K562 (cell line): ENCODE results near the gene TUBG2. TPM values are rescaled to one million over a fixed set of nuclear protein-coding genes. Genes with fewer than 3 reads are reported as not detected.

Experiments
- ATAC-seq: fragments of 200-7000 bp; cut with Tn5 transposase; 3 replicates; pipeline ENCODE4 v1.9.1; 2020; ENCODE audit warnings: moderate library complexity
- BruUV-seq: library from RNA; stranded (reverse); fragments of 400-500 nt; replicated peaks from 2 replicates; lab custom pipeline; 2021; lab: Mats Ljungman, UMichigan
- CTCF ChIA-PET: fragments of 300-600 bp; formaldehyde crosslinking; extraction: SDS; loops from one replicate; lab custom pipeline; 2021; ENCODE audit warnings: low intra/inter-chr PET ratio; lab: Yijun Ruan, JAX
- POLR2A ChIA-PET: fragments of 300-600, 350-650 bp; sonication (Branson Sonifier 250); formaldehyde crosslinking; extraction: SDS; loops from one replicate; lab custom pipeline; 2021; ENCODE audit warnings: antibody characterized with exemption, inconsistent platforms; lab: Yijun Ruan, JAX
- DNase-seq, 4 experiments: peaks; one replicate each; pipeline versions ENCODE4 v3.0.0 to v3.0.0-alpha.2; 2011 to 2018; ENCODE audit warnings: low spot score in 3 of 4, mixed read lengths in 3 of 4; ENCODE audit errors: extremely low read depth in 1 of 4
- FAIRE-seq: peaks from 2 replicates; lab custom pipeline; 2011; peaks lifted over from hg19 to GRCh38; lab: Jason Lieb, UNC
- H2AFZ ChIP-seq: 2 replicates; pipeline ENCODE4 v1.6.0; 2011; ENCODE audit warnings: low read depth, low read length, control low read depth, inconsistent platforms
- H3K27ac ChIP-seq: fragments of 200-600 bp; 3 replicates; pipeline ENCODE4 v1.8.0; 2011; ENCODE audit warnings: low read depth, mild to moderate bottlenecking, control low read depth, inconsistent platforms, low read length, moderate library complexity, mixed read lengths; ENCODE audit errors: extremely low read depth
- H3K27me3 ChIP-seq, 2 experiments: fragments of 300-600 bp in 1 of 2; 2 replicates in 1 of 2; 3 replicates in 1 of 2; pipeline versions ENCODE4 v1.6.0 to v1.8.0; 2011; ENCODE audit warnings: inconsistent platforms in 2 of 2, low read length in 2 of 2, mild to moderate bottlenecking in 1 of 2, mixed read lengths in 1 of 2, moderate library complexity in 1 of 2; ENCODE audit not compliant: control insufficient read depth in 2 of 2, insufficient read depth in 2 of 2
- H3K36me3 ChIP-seq: fragments of 300-600 bp; 3 replicates; pipeline ENCODE4 v1.8.0; 2011; ENCODE audit warnings: mild to moderate bottlenecking, low read length, inconsistent platforms; ENCODE audit not compliant: control insufficient read depth, insufficient read depth
- H3K4me1 ChIP-seq, 2 experiments: fragments of 200-600 bp in 1 of 2; replicated peaks in 1 of 2; 2 replicates in 1 of 2; 3 replicates in 1 of 2; pipeline versions ENCODE4 v1.5.1 to v1.8.0; 2011; ENCODE audit warnings: inconsistent platforms in 2 of 2, low read length in 2 of 2, mild to moderate bottlenecking in 1 of 2, mixed read lengths in 1 of 2, moderate library complexity in 1 of 2; ENCODE audit not compliant: control insufficient read depth in 2 of 2, insufficient read depth in 2 of 2
- H3K4me2 ChIP-seq: 2 replicates; pipeline ENCODE4 v1.6.1; 2011; ENCODE audit warnings: low read length, control low read depth, inconsistent platforms, mixed read lengths; ENCODE audit not compliant: insufficient read depth
- H3K4me3 ChIP-seq: fragments of 200-600 bp; sonication (generic), shearing (Covaris generic); 2 replicates; pipeline ENCODE4 v1.5.1; 2016; ENCODE audit warnings: control low read depth, inconsistent platforms
- H3K79me2 ChIP-seq: fragments of 200-600 bp; 3 replicates; pipeline ENCODE4 v1.8.0; 2011; ENCODE audit warnings: low read length, inconsistent platforms; ENCODE audit not compliant: control insufficient read depth, insufficient read depth
- H3K9ac ChIP-seq, 2 experiments: 2 replicates each; pipeline versions ENCODE4 v1.6.0 to v1.6.1; 2011; ENCODE audit warnings: low read depth in 2 of 2, low read length in 2 of 2, control low read depth in 1 of 2, inconsistent platforms in 1 of 2, mild to moderate bottlenecking in 1 of 2, mixed read lengths in 1 of 2; ENCODE audit not compliant: insufficient read depth in 1 of 2
- H3K9me1 ChIP-seq: one replicate; pipeline ENCODE4 v1.6.0; 2011; ENCODE audit warnings: inconsistent platforms, mild to moderate bottlenecking, low read length, moderate library complexity; ENCODE audit not compliant: control insufficient read depth, insufficient read depth
- H3K9me3 ChIP-seq: replicated peaks from 2 replicates; pipeline ENCODE4 v1.5.1; 2011; ENCODE audit warnings: low read depth, low read length, inconsistent platforms; ENCODE audit not compliant: control insufficient read depth, insufficient read depth
- H4K20me1 ChIP-seq: replicated peaks from 2 replicates; pipeline ENCODE4 v1.6.1; 2011; ENCODE audit warnings: low read length, inconsistent platforms, mixed read lengths; ENCODE audit not compliant: control insufficient read depth, insufficient read depth
- ATF1 ChIP-seq, 2 experiments: fragments of 450-650 bp in 1 of 2; IDR thresholded peaks; 2 replicates each; pipeline ENCODE4 v1.6.1; 2016; ENCODE audit warnings: missing compliant biosample characterization in 1 of 2, missing genetic modification characterization in 1 of 2
- CHD4 ChIP-seq: fragments of 200-600 bp; sonication (generic); IDR thresholded peaks from 3 replicates; pipeline ENCODE4 v1.6.1; 2012; ENCODE audit warnings: low read depth, mild to moderate bottlenecking, mixed read lengths, low read length, inconsistent platforms; ENCODE audit not compliant: insufficient read depth, insufficient replicate concordance, poor library complexity, severe bottlenecking
- KDM1A ChIP-seq, 2 experiments: fragments of 450-650 bp; IDR thresholded peaks; 2 replicates each; pipeline ENCODE4 v1.6.1; 2016; ENCODE audit warnings: mild to moderate bottlenecking in 2 of 2
- MEF2D ChIP-seq: conservative IDR thresholded peaks from 2 replicates; pipeline ENCODE4 v1.6.1; 2016; ENCODE audit warnings: low read depth, missing genetic modification characterization, missing compliant biosample characterization
- SMAD3 ChIP-seq: fragments of 450-650 bp; formaldehyde crosslinking; conservative IDR thresholded peaks from 2 replicates; pipeline ENCODE4 v1.4.0; 2020; ENCODE audit warnings: mild to moderate bottlenecking
- ZNF445 ChIP-seq: fragments of 250-450 bp; sonication (Bioruptor Pico); IDR thresholded peaks from 2 replicates; pipeline ENCODE4 v1.4.0; 2020; ENCODE audit warnings: low read depth, mild to moderate bottlenecking, moderate library complexity
- ZNF766 ChIP-seq: fragments of 200-800 bp; sonication (Bioruptor generic); conservative IDR thresholded peaks from 2 replicates; pipeline ENCODE4 v1.6.1; 2016; ENCODE audit warnings: missing genetic modification characterization, missing compliant biosample characterization
- WGBS: fragments of 100-300 bp; shearing (Covaris generic); methylation state at CpG from one replicate; pipeline ENCODE4 v1.1.6; 2016; ENCODE audit warnings: low coverage, mixed read lengths; ENCODE audit not compliant: insufficient coverage; ENCODE audit errors: missing lambda C conversion rate; 5-methylcytosine and 5-hydroxymethylcytosine counted together
- in situ Hi-C: fragments of 300-500 bp; cut with MboI; formaldehyde crosslinking; loops from 4 replicates; pipeline ENCODE4 v1.15.0; 2018; ENCODE audit warnings: inconsistent platforms, mixed read lengths
- intact Hi-C: fragments of 100-400 bp; cut with micrococcal nuclease; formaldehyde crosslinking; loops from 2 replicates; pipeline ENCODE4 v1.14.2; 2022
- polyA plus RNA-seq, 8 experiments: library from polyadenylated mRNA; depleted of rRNA in 4 of 8; stranded (reverse) in 5 of 8; unstranded in 3 of 8; fragments of >200 nt; fragmentation: Nextera tagmentation in 2 of 8; fragmentation: Illumina TruSeq in 1 of 8; extraction: Ambion mirVana in 2 of 8; extraction: Trizol in 1 of 8; gene quantifications; 2 replicates each; pipeline versions ENCODE4 v1.2.1 to v1.2.3, GENCODE V29; 2011 to 2014; ENCODE audit warnings: inconsistent platforms in 1 of 8, missing spikeins in 1 of 8
- total RNA-seq, 7 experiments: library from RNA; depleted of rRNA in 6 of 7; stranded (reverse); fragments of >200 nt in 6 of 7; fragmentation: Illumina TruSeq in 2 of 7; extraction: Trizol in 2 of 7; gene quantifications; 2 replicates each; pipeline versions ENCODE4 v1.2.1 to v1.2.3, GENCODE V29; 2011 to 2021; ENCODE audit warnings: low replicate concordance in 1 of 7
- TF ChIP-seq, protein P1 (sequence below): fragments of 250-450 bp; sonication (Bioruptor Pico); IDR thresholded peaks from 2 replicates; pipeline ENCODE4 v1.5.0; 2021; ENCODE audit warnings: mild to moderate bottlenecking, borderline replicate concordance
- TF ChIP-seq, protein P2 (sequence below): fragments of 250-450 bp; sonication (Bioruptor Pico); IDR thresholded peaks from 2 replicates; pipeline ENCODE4 v1.8.0; 2022; ENCODE audit warnings: inconsistent platforms
- TF ChIP-seq, protein P3 (sequence below): fragments of 450-650 bp; conservative IDR thresholded peaks from 2 replicates; pipeline ENCODE4 v1.6.1; 2016; ENCODE audit warnings: missing genetic modification characterization, low read depth, mild to moderate bottlenecking, missing compliant biosample characterization, moderate library complexity

TUBG2 gene
- total and polyA plus RNA-seq, 9 of the 15 experiments (the other 6 are each of a cell fraction or from before 2014, with no cell fraction given) = 0.09 to 0.80 (median 0.24) TPM; not detected in 2

DNA sequence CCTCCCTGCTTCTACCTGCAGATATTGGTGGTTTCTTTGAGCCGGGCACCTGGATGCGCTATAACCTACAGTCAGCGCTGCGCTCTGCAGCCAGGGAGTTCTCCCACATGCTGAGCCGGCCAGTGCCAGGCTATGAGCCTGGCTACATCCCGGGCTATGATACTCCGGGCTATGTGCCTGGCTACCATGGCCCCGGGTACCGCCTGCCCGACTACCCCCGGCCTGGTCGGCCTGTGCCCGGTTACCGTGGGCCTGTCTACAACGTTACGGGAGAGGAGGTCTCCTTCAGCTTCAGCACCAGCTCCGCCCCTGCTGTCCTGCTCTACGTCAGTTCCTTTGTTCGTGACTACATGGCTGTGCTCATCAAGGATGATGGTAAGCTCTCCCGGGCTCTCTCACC is 36.4 kb downstream of the TUBG2 start (continued):
- TF ChIP-seq, protein P1, sequence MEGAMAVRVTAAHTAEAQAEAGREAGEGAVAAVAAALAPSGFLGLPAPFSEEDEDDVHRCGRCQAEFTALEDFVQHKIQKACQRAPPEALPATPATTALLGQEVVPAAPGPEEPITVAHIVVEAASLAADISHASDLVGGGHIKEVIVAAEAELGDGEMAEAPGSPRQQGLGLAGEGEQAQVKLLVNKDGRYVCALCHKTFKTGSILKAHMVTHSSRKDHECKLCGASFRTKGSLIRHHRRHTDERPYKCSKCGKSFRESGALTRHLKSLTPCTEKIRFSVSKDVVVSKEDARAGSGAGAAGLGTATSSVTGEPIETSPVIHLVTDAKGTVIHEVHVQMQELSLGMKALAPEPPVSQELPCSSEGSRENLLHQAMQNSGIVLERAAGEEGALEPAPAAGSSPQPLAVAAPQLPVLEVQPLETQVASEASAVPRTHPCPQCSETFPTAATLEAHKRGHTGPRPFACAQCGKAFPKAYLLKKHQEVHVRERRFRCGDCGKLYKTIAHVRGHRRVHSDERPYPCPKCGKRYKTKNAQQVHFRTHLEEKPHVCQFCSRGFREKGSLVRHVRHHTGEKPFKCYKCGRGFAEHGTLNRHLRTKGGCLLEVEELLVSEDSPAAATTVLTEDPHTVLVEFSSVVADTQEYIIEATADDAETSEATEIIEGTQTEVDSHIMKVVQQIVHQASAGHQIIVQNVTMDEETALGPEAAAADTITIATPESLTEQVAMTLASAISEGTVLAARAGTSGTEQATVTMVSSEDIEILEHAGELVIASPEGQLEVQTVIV (CRISPR knock-in tag) = no peak
- TF ChIP-seq ZNF445 (no peak), SMAD3 (CRISPR knock-in tag) (no peak), ZNF766 (CRISPR knock-in tag) (no peak)

GRCh38 chr17:42697108-42697811 is 38.2 kb downstream of the TUBG2 start:
- Histone ChIP-seq H3K9ac (no peak overlapping the region), H4K20me1 (no peaks in the 10 kb centered on the region), H3K9me3 (no peaks in the 10 kb centered on the region), H3K27me3 (no peaks in the 10 kb centered on the region), H3K9me1 (no peaks in the 10 kb centered on the region), H3K79me2 (no peaks in the 10 kb centered on the region), H3K36me3 (peaks cover 15% of the 10 kb centered on the region), H3K4me1 (peaks cover 28 to 38% of the 10 kb centered on the region in 2 experiments), H3K27ac (no peak overlapping the region; the same call in 2 of the 3 replicates), H2AFZ (no peak overlapping the region), H3K4me3 (no peak overlapping the region), H3K4me2 (no peak overlapping the region)
- 94% methylated on average over 11 of the region's 19 CpGs for WGBS
- FAIRE-seq (no peak), DNase-seq (no peak), ATAC-seq (no peak)
- ChIA-PET CTCF (no interaction called here), POLR2A (interaction anchor here (1.0 to 1.5 kb wide), 3 partner anchors 10 to 17 kb away, joined by 3 to 7 read pairs (median 3); no protein-coding TSS in a partner anchor)
- TF ChIP-seq, protein P2, sequence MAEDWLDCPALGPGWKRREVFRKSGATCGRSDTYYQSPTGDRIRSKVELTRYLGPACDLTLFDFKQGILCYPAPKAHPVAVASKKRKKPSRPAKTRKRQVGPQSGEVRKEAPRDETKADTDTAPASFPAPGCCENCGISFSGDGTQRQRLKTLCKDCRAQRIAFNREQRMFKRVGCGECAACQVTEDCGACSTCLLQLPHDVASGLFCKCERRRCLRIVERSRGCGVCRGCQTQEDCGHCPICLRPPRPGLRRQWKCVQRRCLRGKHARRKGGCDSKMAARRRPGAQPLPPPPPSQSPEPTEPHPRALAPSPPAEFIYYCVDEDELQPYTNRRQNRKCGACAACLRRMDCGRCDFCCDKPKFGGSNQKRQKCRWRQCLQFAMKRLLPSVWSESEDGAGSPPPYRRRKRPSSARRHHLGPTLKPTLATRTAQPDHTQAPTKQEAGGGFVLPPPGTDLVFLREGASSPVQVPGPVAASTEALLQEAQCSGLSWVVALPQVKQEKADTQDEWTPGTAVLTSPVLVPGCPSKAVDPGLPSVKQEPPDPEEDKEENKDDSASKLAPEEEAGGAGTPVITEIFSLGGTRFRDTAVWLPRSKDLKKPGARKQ (CRISPR knock-in tag) = no peak
- TF ChIP-seq, protein P3, sequence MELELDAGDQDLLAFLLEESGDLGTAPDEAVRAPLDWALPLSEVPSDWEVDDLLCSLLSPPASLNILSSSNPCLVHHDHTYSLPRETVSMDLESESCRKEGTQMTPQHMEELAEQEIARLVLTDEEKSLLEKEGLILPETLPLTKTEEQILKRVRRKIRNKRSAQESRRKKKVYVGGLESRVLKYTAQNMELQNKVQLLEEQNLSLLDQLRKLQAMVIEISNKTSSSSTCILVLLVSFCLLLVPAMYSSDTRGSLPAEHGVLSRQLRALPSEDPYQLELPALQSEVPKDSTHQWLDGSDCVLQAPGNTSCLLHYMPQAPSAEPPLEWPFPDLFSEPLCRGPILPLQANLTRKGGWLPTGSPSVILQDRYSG (tag) = no peak
- TF ChIP-seq MEF2D (no peak), CHD4 (no peak), KDM1A (IDR thresholded peaks at IDR 0.05) (peak in 1 of 2 experiments; percentile 51; a peak in 1 of 4 replicates), ATF1 (CRISPR knock-in tag; IDR thresholded peaks at IDR 0.05) (no peak), ATF1 (tag; IDR thresholded peaks at IDR 0.05) (no peak)
- BruUV-seq = no TSS peak
- in situ Hi-C loops (no loop called here), intact Hi-C loops (no loop called here)
